Stomach (tissue), 4 donors: ENCODE results near the gene GRIA1.

Experiments
- EP300 ChIP-seq: sonication (generic); formaldehyde crosslinking; IDR thresholded peaks from one replicate; pipeline ENCODE4 v1.6.1; 2017; ENCODE audit warnings: antibody characterized with exemption
- POLR2A ChIP-seq, 4 donors: fragments of 450-650 bp; IDR thresholded peaks; one replicate each; pipeline ENCODE4 v1.6.1; 2016; ENCODE audit warnings: antibody characterized with exemption in 4 of 4, control low read depth in 2 of 4, mild to moderate bottlenecking in 1 of 4, moderate library complexity in 1 of 4
- POLR2AphosphoS5 ChIP-seq, 3 donors: sonication (generic); formaldehyde crosslinking; IDR thresholded peaks; one replicate each; pipeline ENCODE4 v1.6.1; 2016; ENCODE audit warnings: antibody characterized with exemption in 3 of 3
- TF ChIP-seq, protein P1 (sequence below), 7 experiments: fragments of 450-650 bp in 4 of 7; fragments of 200-600 bp in 3 of 7; sonication (generic) in 3 of 7; IDR thresholded peaks; one replicate each; pipeline ENCODE4 v1.5.1; 2016 to 2019; ENCODE audit warnings: antibody characterized with exemption in 7 of 7, control low read depth in 2 of 7, mild to moderate bottlenecking in 1 of 7

- TF ChIP-seq, protein P1, sequence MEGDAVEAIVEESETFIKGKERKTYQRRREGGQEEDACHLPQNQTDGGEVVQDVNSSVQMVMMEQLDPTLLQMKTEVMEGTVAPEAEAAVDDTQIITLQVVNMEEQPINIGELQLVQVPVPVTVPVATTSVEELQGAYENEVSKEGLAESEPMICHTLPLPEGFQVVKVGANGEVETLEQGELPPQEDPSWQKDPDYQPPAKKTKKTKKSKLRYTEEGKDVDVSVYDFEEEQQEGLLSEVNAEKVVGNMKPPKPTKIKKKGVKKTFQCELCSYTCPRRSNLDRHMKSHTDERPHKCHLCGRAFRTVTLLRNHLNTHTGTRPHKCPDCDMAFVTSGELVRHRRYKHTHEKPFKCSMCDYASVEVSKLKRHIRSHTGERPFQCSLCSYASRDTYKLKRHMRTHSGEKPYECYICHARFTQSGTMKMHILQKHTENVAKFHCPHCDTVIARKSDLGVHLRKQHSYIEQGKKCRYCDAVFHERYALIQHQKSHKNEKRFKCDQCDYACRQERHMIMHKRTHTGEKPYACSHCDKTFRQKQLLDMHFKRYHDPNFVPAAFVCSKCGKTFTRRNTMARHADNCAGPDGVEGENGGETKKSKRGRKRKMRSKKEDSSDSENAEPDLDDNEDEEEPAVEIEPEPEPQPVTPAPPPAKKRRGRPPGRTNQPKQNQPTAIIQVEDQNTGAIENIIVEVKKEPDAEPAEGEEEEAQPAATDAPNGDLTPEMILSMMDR (IDR thresholded peaks at IDR 0.05) = no peak
- TF ChIP-seq POLR2AphosphoS5 (IDR thresholded peaks at IDR 0.05) = no peak
- no peak for TF ChIP-seq POLR2A (IDR thresholded peaks at IDR 0.05)
- no peak for TF ChIP-seq EP300
Observed at GRCh38 chr5:153813901-153814300, 323.4 kb downstream of the GRIA1 start.
